ENCODE data around the gene COX14.

DNA sequence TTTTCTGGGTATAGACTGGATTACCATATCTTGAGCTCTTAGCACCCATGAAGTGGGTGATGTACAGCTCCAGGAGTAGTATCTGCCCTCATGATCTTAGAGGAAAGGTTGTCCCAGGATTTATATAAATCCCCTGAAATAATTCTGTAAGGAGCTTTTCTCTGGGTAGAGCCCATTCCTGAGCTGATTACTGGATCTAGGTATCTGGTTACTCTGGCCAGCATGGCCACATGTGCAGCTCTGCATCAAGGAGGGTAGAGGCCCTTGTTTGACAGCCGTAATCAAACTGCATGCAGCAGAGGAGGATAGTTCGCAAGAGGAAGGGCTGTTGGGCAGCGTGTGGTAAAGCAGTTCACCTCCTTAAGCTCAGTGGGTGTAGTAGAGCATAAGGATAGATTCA is 8.5 kb downstream of the COX14 start:
- no peak for TF ChIP-seq POLR2A (IDR thresholded peaks at IDR 0.05)
- TF ChIP-seq, protein P1, sequence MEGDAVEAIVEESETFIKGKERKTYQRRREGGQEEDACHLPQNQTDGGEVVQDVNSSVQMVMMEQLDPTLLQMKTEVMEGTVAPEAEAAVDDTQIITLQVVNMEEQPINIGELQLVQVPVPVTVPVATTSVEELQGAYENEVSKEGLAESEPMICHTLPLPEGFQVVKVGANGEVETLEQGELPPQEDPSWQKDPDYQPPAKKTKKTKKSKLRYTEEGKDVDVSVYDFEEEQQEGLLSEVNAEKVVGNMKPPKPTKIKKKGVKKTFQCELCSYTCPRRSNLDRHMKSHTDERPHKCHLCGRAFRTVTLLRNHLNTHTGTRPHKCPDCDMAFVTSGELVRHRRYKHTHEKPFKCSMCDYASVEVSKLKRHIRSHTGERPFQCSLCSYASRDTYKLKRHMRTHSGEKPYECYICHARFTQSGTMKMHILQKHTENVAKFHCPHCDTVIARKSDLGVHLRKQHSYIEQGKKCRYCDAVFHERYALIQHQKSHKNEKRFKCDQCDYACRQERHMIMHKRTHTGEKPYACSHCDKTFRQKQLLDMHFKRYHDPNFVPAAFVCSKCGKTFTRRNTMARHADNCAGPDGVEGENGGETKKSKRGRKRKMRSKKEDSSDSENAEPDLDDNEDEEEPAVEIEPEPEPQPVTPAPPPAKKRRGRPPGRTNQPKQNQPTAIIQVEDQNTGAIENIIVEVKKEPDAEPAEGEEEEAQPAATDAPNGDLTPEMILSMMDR (IDR thresholded peaks at IDR 0.05): no peak

Measured in thyroid gland (tissue), 4 donors.